LNCAP (cell line): ENCODE data around the gene GABBR2.

Experiments used
- TF ChIP-seq, protein P1 (sequence below): fragments of 450-650 bp; IDR thresholded peaks from 2 replicates; pipeline ENCODE4 v1.5.1; 2017; ENCODE audit warnings: mild to moderate bottlenecking

The GABBR2 gene

DNA sequence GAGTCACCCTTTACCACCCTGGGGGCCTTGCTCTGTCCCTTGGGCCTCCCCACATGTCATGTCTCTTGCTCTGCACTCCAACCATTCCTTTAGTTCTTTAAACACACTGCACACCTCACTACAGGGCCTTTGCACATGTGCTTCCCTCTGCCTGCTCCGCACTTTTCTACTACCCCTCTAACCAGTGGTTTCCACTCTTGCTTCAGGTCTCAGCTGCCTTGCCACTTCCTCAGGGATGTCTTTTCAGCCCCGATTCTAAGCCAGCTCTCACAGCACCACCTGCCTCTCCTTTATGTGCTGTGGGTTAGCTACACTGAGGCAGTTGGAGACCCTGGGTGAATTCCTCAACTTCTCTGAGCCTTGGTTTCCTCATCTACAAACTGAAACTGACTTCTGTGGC is 34.6 kb upstream of the GABBR2 start:
- TF ChIP-seq, protein P1, sequence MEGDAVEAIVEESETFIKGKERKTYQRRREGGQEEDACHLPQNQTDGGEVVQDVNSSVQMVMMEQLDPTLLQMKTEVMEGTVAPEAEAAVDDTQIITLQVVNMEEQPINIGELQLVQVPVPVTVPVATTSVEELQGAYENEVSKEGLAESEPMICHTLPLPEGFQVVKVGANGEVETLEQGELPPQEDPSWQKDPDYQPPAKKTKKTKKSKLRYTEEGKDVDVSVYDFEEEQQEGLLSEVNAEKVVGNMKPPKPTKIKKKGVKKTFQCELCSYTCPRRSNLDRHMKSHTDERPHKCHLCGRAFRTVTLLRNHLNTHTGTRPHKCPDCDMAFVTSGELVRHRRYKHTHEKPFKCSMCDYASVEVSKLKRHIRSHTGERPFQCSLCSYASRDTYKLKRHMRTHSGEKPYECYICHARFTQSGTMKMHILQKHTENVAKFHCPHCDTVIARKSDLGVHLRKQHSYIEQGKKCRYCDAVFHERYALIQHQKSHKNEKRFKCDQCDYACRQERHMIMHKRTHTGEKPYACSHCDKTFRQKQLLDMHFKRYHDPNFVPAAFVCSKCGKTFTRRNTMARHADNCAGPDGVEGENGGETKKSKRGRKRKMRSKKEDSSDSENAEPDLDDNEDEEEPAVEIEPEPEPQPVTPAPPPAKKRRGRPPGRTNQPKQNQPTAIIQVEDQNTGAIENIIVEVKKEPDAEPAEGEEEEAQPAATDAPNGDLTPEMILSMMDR, result no peak

DNA sequence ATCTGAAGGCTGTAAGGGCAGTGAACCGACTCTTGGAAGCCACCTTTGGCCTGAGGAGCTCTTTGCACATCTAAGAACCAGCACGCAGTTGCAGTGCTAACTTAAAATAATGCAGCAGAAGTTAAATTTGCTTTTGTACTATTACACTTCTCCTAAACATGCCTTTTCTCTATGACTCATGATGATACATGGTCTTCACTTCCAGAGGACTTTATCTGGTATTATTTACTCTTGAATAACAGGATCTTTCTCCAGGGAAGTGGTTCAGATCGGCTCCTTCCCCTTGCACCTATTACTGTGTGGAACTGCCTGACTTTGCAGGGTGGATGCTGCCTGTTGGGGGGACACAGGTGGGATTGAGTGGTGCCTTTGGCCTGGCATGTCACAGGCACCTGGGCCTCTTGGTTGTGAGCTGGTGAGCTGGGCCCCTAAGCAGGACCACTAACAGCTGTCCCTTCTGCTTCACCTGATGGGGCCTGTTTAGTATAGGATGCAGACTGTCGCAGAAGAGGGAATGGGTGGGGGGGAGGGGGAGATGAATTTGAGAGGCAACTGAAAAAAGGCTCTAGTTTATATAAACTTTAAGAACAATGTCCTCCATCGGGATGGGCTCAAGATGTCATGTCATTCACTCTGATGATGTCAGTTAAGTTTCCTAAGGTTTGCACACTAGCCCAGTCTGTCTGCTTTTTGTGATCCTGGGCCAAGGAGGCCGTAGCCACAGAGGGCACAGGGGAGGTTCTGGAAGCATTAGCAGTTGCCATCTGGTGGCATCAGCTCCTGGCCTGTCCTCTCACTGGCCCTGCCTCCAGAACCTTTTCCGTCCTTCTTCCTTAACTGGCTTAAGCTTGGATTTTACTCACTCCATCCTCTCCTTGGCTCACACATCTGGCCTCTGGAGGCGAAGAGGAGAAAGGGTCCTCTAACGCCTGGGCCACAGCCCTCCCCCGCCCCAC is 33.9 kb upstream of the GABBR2 start:
- TF ChIP-seq, protein P1, result no peak

DNA sequence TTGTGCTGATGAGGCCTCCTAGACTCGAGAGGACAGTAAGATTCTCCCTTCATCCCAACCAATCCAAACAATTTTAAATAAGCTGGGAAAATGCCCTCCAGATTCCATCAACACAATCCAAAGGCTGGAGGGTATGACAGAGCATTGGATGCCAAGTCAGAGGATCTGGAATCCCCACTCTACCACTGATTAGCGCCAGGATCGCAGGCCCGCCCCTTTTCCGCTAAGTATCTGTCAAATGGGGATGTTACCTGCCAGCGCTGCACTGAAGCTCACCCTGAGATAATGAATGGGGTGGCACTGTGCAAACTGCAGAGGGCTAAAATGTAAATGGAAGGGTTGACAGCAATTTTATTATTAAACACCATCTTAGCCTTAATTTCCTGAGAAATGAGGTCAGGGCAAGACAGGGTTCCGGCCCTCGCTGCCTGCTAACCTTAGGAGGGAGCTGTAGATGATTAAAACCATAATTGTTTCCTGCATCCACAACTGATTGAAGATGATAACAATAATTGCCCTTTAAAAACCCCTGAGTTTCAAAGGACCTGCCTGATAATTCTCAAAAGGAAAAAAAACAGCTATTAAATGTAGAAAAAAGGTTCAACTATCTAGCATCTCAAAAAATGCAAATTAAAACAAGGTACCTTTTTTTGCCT is 31.6 kb upstream of the GABBR2 start:
- TF ChIP-seq, protein P1, result no peak

DNA sequence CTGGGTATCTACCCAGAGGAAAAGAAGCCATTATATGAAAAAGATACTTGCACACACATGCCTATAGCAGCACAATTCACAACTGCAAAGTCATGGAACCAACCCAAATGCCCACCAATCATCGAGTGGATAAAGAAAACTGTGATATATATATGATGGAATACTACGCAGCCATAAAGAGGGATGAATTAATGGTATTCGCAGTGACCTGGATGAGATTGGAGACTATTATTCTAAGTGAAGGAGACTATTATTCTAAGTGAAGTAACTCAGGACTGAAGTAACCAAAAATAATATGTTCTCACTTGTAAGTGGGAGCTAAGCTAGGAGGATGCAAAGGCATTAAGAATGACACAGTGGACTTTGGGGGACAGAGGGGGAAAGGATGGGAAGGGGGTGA is 30.0 kb upstream of the GABBR2 start:
- TF ChIP-seq, protein P1, result no peak

DNA sequence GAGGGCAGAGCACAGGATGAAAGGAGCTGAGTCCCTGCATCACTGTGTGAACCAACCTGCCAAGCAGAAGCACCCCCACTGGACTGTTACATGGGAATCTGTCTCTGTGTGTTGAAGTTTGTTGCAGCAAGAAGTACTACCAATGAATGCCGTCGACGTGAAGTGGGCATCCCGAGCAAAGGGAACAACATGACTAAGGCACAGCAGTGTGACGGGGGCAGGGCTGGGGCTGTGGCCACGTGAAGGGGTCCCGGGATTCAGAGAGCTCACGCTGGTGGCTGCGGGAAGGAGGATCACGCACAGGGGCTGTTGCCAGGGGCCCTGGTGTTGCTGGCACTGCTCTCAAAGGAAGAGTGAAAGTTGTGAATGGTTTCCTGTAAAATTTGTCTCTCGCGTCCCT is 27.5 kb upstream of the GABBR2 start:
- TF ChIP-seq, protein P1, result no peak

DNA sequence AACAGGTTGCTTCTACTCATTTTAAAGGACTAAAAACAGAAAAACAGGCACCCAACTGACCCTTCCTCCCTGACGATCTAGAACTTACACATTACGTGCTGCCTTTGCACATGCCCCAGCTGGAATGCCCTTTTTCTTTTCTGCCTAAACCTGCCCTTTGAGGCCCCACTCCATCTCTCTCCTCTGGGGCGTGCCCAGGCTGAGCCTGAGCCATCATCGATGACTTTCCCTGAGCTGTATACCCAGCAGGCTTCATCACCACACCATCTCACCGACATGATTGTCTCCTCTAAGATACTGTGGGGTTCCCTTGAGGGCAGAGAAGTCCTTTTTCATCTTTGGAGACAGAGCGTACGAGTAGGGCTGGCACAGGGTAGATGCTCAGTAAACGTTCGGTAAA is 24.1 kb upstream of the GABBR2 start:
- TF ChIP-seq, protein P1, result no peak

DNA sequence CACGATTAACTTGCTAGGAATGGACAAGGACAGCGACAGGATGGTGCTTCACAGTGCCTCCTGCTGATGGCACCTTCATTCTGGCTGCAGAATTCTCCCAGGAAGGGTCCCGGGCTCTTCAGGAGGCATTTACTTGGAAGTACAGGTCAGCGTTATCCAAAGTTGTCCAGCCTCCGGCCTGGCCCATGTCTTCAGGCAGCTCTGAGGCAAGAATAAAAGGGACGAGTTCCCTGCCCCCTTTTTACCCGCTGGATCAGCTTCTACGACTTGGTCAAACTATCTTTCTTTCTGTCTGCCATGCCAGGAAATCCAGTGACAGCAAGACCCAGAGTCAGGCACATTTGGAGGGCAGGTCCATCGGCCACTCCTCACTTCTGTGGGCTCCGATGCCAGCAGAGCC is 23.4 kb upstream of the GABBR2 start:
- TF ChIP-seq, protein P1, result no peak
